K562 (cell line): ENCODE data around the gene THBS2. TPM values are rescaled to one million over a fixed set of nuclear protein-coding genes. Genes with fewer than 3 reads are reported as not detected.

Experiments used
- ATAC-seq: fragments of 200-7000 bp; cut with Tn5 transposase; 3 replicates; pipeline ENCODE4 v1.9.1; 2020; ENCODE audit warnings: moderate library complexity
- BruUV-seq: library from RNA; stranded (reverse); fragments of 400-500 nt; replicated peaks from 2 replicates; lab custom pipeline; 2021; lab: Mats Ljungman, UMichigan
- CTCF ChIA-PET: fragments of 300-600 bp; formaldehyde crosslinking; extraction: SDS; loops from one replicate; lab custom pipeline; 2021; ENCODE audit warnings: low intra/inter-chr PET ratio; lab: Yijun Ruan, JAX
- POLR2A ChIA-PET: fragments of 300-600, 350-650 bp; sonication (Branson Sonifier 250); formaldehyde crosslinking; extraction: SDS; loops from one replicate; lab custom pipeline; 2021; ENCODE audit warnings: antibody characterized with exemption, inconsistent platforms; lab: Yijun Ruan, JAX
- DNase-seq, 4 experiments: peaks; one replicate each; pipeline versions ENCODE4 v3.0.0 to v3.0.0-alpha.2; 2011 to 2018; ENCODE audit warnings: low spot score in 3 of 4, mixed read lengths in 3 of 4; ENCODE audit errors: extremely low read depth in 1 of 4
- FAIRE-seq: peaks from 2 replicates; lab custom pipeline; 2011; peaks lifted over from hg19 to GRCh38; lab: Jason Lieb, UNC
- H2AFZ ChIP-seq: 2 replicates; pipeline ENCODE4 v1.6.0; 2011; ENCODE audit warnings: low read depth, low read length, control low read depth, inconsistent platforms
- H3K27ac ChIP-seq: fragments of 200-600 bp; 3 replicates; pipeline ENCODE4 v1.8.0; 2011; ENCODE audit warnings: low read depth, mild to moderate bottlenecking, control low read depth, inconsistent platforms, low read length, moderate library complexity, mixed read lengths; ENCODE audit errors: extremely low read depth
- H3K27me3 ChIP-seq, 2 experiments: fragments of 300-600 bp in 1 of 2; 2 replicates in 1 of 2; 3 replicates in 1 of 2; pipeline versions ENCODE4 v1.6.0 to v1.8.0; 2011; ENCODE audit warnings: inconsistent platforms in 2 of 2, low read length in 2 of 2, mild to moderate bottlenecking in 1 of 2, mixed read lengths in 1 of 2, moderate library complexity in 1 of 2; ENCODE audit not compliant: control insufficient read depth in 2 of 2, insufficient read depth in 2 of 2
- H3K36me3 ChIP-seq: fragments of 300-600 bp; 3 replicates; pipeline ENCODE4 v1.8.0; 2011; ENCODE audit warnings: mild to moderate bottlenecking, low read length, inconsistent platforms; ENCODE audit not compliant: control insufficient read depth, insufficient read depth
- H3K4me1 ChIP-seq, 2 experiments: fragments of 200-600 bp in 1 of 2; replicated peaks in 1 of 2; 2 replicates in 1 of 2; 3 replicates in 1 of 2; pipeline versions ENCODE4 v1.5.1 to v1.8.0; 2011; ENCODE audit warnings: inconsistent platforms in 2 of 2, low read length in 2 of 2, mild to moderate bottlenecking in 1 of 2, mixed read lengths in 1 of 2, moderate library complexity in 1 of 2; ENCODE audit not compliant: control insufficient read depth in 2 of 2, insufficient read depth in 2 of 2
- H3K4me2 ChIP-seq: 2 replicates; pipeline ENCODE4 v1.6.1; 2011; ENCODE audit warnings: low read length, control low read depth, inconsistent platforms, mixed read lengths; ENCODE audit not compliant: insufficient read depth
- H3K4me3 ChIP-seq: fragments of 200-600 bp; sonication (generic), shearing (Covaris generic); 2 replicates; pipeline ENCODE4 v1.5.1; 2016; ENCODE audit warnings: control low read depth, inconsistent platforms
- H3K79me2 ChIP-seq: fragments of 200-600 bp; 3 replicates; pipeline ENCODE4 v1.8.0; 2011; ENCODE audit warnings: low read length, inconsistent platforms; ENCODE audit not compliant: control insufficient read depth, insufficient read depth
- H3K9ac ChIP-seq, 2 experiments: 2 replicates each; pipeline versions ENCODE4 v1.6.0 to v1.6.1; 2011; ENCODE audit warnings: low read depth in 2 of 2, low read length in 2 of 2, control low read depth in 1 of 2, inconsistent platforms in 1 of 2, mild to moderate bottlenecking in 1 of 2, mixed read lengths in 1 of 2; ENCODE audit not compliant: insufficient read depth in 1 of 2
- H3K9me1 ChIP-seq: one replicate; pipeline ENCODE4 v1.6.0; 2011; ENCODE audit warnings: inconsistent platforms, mild to moderate bottlenecking, low read length, moderate library complexity; ENCODE audit not compliant: control insufficient read depth, insufficient read depth
- H3K9me3 ChIP-seq: replicated peaks from 2 replicates; pipeline ENCODE4 v1.5.1; 2011; ENCODE audit warnings: low read depth, low read length, inconsistent platforms; ENCODE audit not compliant: control insufficient read depth, insufficient read depth
- H4K20me1 ChIP-seq: replicated peaks from 2 replicates; pipeline ENCODE4 v1.6.1; 2011; ENCODE audit warnings: low read length, inconsistent platforms, mixed read lengths; ENCODE audit not compliant: control insufficient read depth, insufficient read depth
- MYBL2 ChIP-seq, 2 experiments: fragments of 450-650 bp in 1 of 2; sonication (generic) in 1 of 2; formaldehyde crosslinking in 1 of 2; IDR thresholded peaks; 2 replicates each; pipeline versions ENCODE4 v1.6.1 to v1.8.1; 2017 to 2022; ENCODE audit warnings: borderline replicate concordance in 1 of 2, inconsistent platforms in 1 of 2, low read depth in 1 of 2, mild to moderate bottlenecking in 1 of 2, missing genetic modification reagents in 1 of 2, moderate library complexity in 1 of 2
- SMARCA4 ChIP-seq: fragments of 450-650 bp; IDR thresholded peaks from 2 replicates; pipeline ENCODE4 v1.6.1; 2016
- TCF3 ChIP-seq: sonication (generic); formaldehyde crosslinking; IDR thresholded peaks from 2 replicates; pipeline ENCODE4 v1.4.0; 2020; ENCODE audit warnings: mild to moderate bottlenecking, missing genetic modification reagents
- ZNF407 ChIP-seq: fragments of 450-650 bp; IDR thresholded peaks from 2 replicates; pipeline ENCODE4 v1.6.1; 2016; ENCODE audit warnings: low read depth
- ZNF592 ChIP-seq: fragments of 450-650 bp; IDR thresholded peaks from 2 replicates; pipeline ENCODE4 v1.6.1; 2017; ENCODE audit warnings: antibody characterized with exemption, mild to moderate bottlenecking
- WGBS: fragments of 100-300 bp; shearing (Covaris generic); methylation state at CpG from one replicate; pipeline ENCODE4 v1.1.6; 2016; ENCODE audit warnings: low coverage, mixed read lengths; ENCODE audit not compliant: insufficient coverage; ENCODE audit errors: missing lambda C conversion rate; 5-methylcytosine and 5-hydroxymethylcytosine counted together
- in situ Hi-C: fragments of 300-500 bp; cut with MboI; formaldehyde crosslinking; loops from 4 replicates; pipeline ENCODE4 v1.15.0; 2018; ENCODE audit warnings: inconsistent platforms, mixed read lengths
- intact Hi-C: fragments of 100-400 bp; cut with micrococcal nuclease; formaldehyde crosslinking; loops from 2 replicates; pipeline ENCODE4 v1.14.2; 2022
- polyA plus RNA-seq, 8 experiments: library from polyadenylated mRNA; depleted of rRNA in 4 of 8; stranded (reverse) in 5 of 8; unstranded in 3 of 8; fragments of >200 nt; fragmentation: Nextera tagmentation in 2 of 8; fragmentation: Illumina TruSeq in 1 of 8; extraction: Ambion mirVana in 2 of 8; extraction: Trizol in 1 of 8; gene quantifications; 2 replicates each; pipeline versions ENCODE4 v1.2.1 to v1.2.3, GENCODE V29; 2011 to 2014; ENCODE audit warnings: inconsistent platforms in 1 of 8, missing spikeins in 1 of 8
- total RNA-seq, 7 experiments: library from RNA; depleted of rRNA in 6 of 7; stranded (reverse); fragments of >200 nt in 6 of 7; fragmentation: Illumina TruSeq in 2 of 7; extraction: Trizol in 2 of 7; gene quantifications; 2 replicates each; pipeline versions ENCODE4 v1.2.1 to v1.2.3, GENCODE V29; 2011 to 2021; ENCODE audit warnings: low replicate concordance in 1 of 7

The THBS2 gene
- total and polyA plus RNA-seq, 9 of the 15 experiments (the other 6 are each of a cell fraction or from before 2014, with no cell fraction given), result 0.03 to 0.11 (median 0.03) TPM; not detected in 6

GRCh38 chr6:169286961-169287360, 33.3 kb upstream of the THBS2 start:
- in situ Hi-C loops, result no loop called here
- no TSS peak for BruUV-seq
- no peaks in the 10 kb centered on the region for H3K4me1 ChIP-seq
- H3K9ac ChIP-seq, result no peak overlapping the region
- no peak overlapping the region for H3K4me2 ChIP-seq
- intact Hi-C loops, result no loop called here
- CTCF ChIA-PET, result no interaction called here
- no peak overlapping the region for H2AFZ ChIP-seq
- no peaks in the 10 kb centered on the region for H4K20me1 ChIP-seq
- no peak for TF ChIP-seq MYBL2 (IDR thresholded peaks at IDR 0.05; ENCODE audit: low read depth)
- no peak for TF ChIP-seq MYBL2 (CRISPR knock-in tag; IDR thresholded peaks at IDR 0.05; ENCODE audit: borderline replicate concordance)
- TF ChIP-seq SMARCA4, result no peak
- no peak for TF ChIP-seq ZNF592
- TF ChIP-seq TCF3 (CRISPR knock-in tag), result no peak
- TF ChIP-seq ZNF407, result no peak
- no peak overlapping the region for H3K27ac ChIP-seq
- no peaks in the 10 kb centered on the region for H3K9me3 ChIP-seq
- FAIRE-seq, result no peak
- no peaks in the 10 kb centered on the region for H3K36me3 ChIP-seq
- ATAC-seq, result no peak
- no peak overlapping the region for H3K4me3 ChIP-seq
- POLR2A ChIA-PET, result no interaction called here
- WGBS, result 1% methylated on average over 7 of the region's 7 CpGs
- DNase-seq, result no peak
- H3K27me3 ChIP-seq, result peaks cover 10 to 52% of the 10 kb centered on the region in 2 experiments; a peak in 4 of 5 replicates
- no peaks in the 10 kb centered on the region for H3K79me2 ChIP-seq
- no peaks in the 10 kb centered on the region for H3K9me1 ChIP-seq
